HepG2 (cell line): ENCODE results near the gene TMEM11. TPM values are rescaled to one million over a fixed set of nuclear protein-coding genes. Genes with fewer than 3 reads are reported as not detected.

Experiments used
- ATF1 ChIP-seq: IDR thresholded peaks from 2 replicates; pipeline ENCODE4 v1.6.1; 2016; ENCODE audit warnings: mild to moderate bottlenecking, control low read depth
- CENPBD1 ChIP-seq: sonication (generic); formaldehyde crosslinking; IDR thresholded peaks from 2 replicates; pipeline ENCODE4 v1.8.0; 2022; ENCODE audit warnings: missing genetic modification reagents, low read depth, mild to moderate bottlenecking, borderline replicate concordance
- DMTF1 ChIP-seq: sonication (generic); formaldehyde crosslinking; IDR thresholded peaks from 2 replicates; pipeline ENCODE4 v1.4.0; 2020; ENCODE audit warnings: mild to moderate bottlenecking, missing genetic modification reagents
- FOXO1 ChIP-seq: sonication (generic); formaldehyde crosslinking; IDR thresholded peaks from 2 replicates; pipeline ENCODE4 v1.4.0; 2020; ENCODE audit warnings: missing genetic modification reagents
- HMG20A ChIP-seq: IDR thresholded peaks from 2 replicates; pipeline ENCODE4 v1.6.1; 2016; ENCODE audit warnings: borderline replicate concordance
- NCOR1 ChIP-seq: fragments of 200-600 bp; sonication (generic); IDR thresholded peaks from 2 replicates; pipeline ENCODE4 v1.7.0; 2017; ENCODE audit warnings: antibody characterized with exemption, low read length, borderline replicate concordance
- NFAT5 ChIP-seq: sonication (generic); formaldehyde crosslinking; IDR thresholded peaks from 2 replicates; pipeline ENCODE4 v1.4.0; 2020; ENCODE audit warnings: missing genetic modification reagents
- PAXIP1 ChIP-seq: sonication (generic); formaldehyde crosslinking; conservative IDR thresholded peaks from 2 replicates; pipeline ENCODE4 v1.4.0; 2020; ENCODE audit warnings: mild to moderate bottlenecking, missing genetic modification reagents, moderate library complexity
- RXRA ChIP-seq: sonication (generic); formaldehyde crosslinking; IDR thresholded peaks from 2 replicates; pipeline ENCODE4 v1.5.1; 2020; ENCODE audit warnings: missing genetic modification reagents
- ZMYM3 ChIP-seq: sonication (generic); formaldehyde crosslinking; IDR thresholded peaks from 2 replicates; pipeline ENCODE4 v1.5.1; 2020; ENCODE audit warnings: mild to moderate bottlenecking, missing genetic modification reagents
- ZNF30 ChIP-seq: sonication (generic); formaldehyde crosslinking; IDR thresholded peaks from 2 replicates; pipeline ENCODE4 v1.5.0; 2020; ENCODE audit warnings: mild to moderate bottlenecking, missing genetic modification reagents
- ZNF383 ChIP-seq: sonication (generic); formaldehyde crosslinking; IDR thresholded peaks from 2 replicates; pipeline ENCODE4 v1.4.0; 2020; ENCODE audit warnings: missing genetic modification reagents, mild to moderate bottlenecking, borderline replicate concordance
- ZNF552 ChIP-seq: sonication (generic); formaldehyde crosslinking; IDR thresholded peaks from 2 replicates; pipeline ENCODE4 v1.9.0; 2022; ENCODE audit warnings: missing genetic modification reagents, mild to moderate bottlenecking, borderline replicate concordance
- ZNF75D ChIP-seq: sonication (generic); formaldehyde crosslinking; IDR thresholded peaks from 2 replicates; pipeline ENCODE4 v1.8.1; 2023; ENCODE audit warnings: missing genetic modification reagents, mild to moderate bottlenecking, borderline replicate concordance
- ZSCAN22 ChIP-seq: sonication (generic); formaldehyde crosslinking; IDR thresholded peaks from 2 replicates; pipeline ENCODE4 v1.4.0; 2020; ENCODE audit warnings: mild to moderate bottlenecking, missing genetic modification reagents
- polyA plus RNA-seq, 8 experiments: library from polyadenylated mRNA; depleted of rRNA in 3 of 8; stranded (reverse) in 7 of 8; unstranded in 1 of 8; fragments of >200 nt; fragmentation: Illumina TruSeq in 4 of 8; extraction: Trizol in 4 of 8; gene quantifications; 2 replicates each; pipeline versions ENCODE4 v1.2.1 to v1.2.3, GENCODE V29; 2011 to 2016; ENCODE audit warnings: low read depth in 4 of 8, missing spikeins in 1 of 8, mixed read lengths in 1 of 8; ENCODE audit not compliant: insufficient read depth in 1 of 8
- total RNA-seq, 5 experiments: library from RNA; depleted of rRNA; stranded (reverse); fragments of >200 nt; fragmentation: Illumina TruSeq; extraction: Trizol; gene quantifications; 2 replicates each; pipeline ENCODE4 v1.2.3, GENCODE V29; 2016; ENCODE audit warnings: low read depth in 1 of 5

TMEM11 gene
- total and polyA plus RNA-seq, 2 of the 13 experiments (the other 11 are each of a cell fraction or from before 2014, with no cell fraction given): 18.7 to 35.0 TPM

GRCh38 chr17:21213638-21214014, 335 bp downstream of the TMEM11 start (continued):
- TF ChIP-seq NFAT5 (CRISPR knock-in tag) (no peak), ZNF30 (CRISPR knock-in tag) (no peak), ZMYM3 (CRISPR knock-in tag) (no peak), FOXO1 (CRISPR knock-in tag) (no peak), ATF1 (CRISPR knock-in tag) (no peak), HMG20A (no peak), DMTF1 (CRISPR knock-in tag) (no peak), PAXIP1 (no peak), ZSCAN22 (CRISPR knock-in tag) (no peak), NCOR1 (no peak), ZNF552 (CRISPR knock-in tag) (no peak; the same call in 1 of the 2 replicates), CENPBD1 (CRISPR knock-in tag) (no peak), RXRA (CRISPR knock-in tag) (0 out of 2 replicates have a peak, but pooled peaks have one; percentile 12), ZNF75D (CRISPR knock-in tag) (peak; percentile 84; the same call in 1 of the 2 replicates), ZNF383 (CRISPR knock-in tag) (no peak)
